DMS53 treated with DMSO at 0.1 percent for 48 hours (cell line): ENCODE data around the gene GARIN3.
"Not testable (repeated sequence)": the region's sequence is repeated elsewhere in the genome, so short reads cannot be mapped to it uniquely, and the experiment has no call there.

Source experiments
- DNase-seq: peaks from one replicate; lab custom pipeline; 2025; ENCODE audit not compliant: unreplicated experiment; lab: John Stamatoyannopoulos, UW

GARIN3 gene

DNA sequence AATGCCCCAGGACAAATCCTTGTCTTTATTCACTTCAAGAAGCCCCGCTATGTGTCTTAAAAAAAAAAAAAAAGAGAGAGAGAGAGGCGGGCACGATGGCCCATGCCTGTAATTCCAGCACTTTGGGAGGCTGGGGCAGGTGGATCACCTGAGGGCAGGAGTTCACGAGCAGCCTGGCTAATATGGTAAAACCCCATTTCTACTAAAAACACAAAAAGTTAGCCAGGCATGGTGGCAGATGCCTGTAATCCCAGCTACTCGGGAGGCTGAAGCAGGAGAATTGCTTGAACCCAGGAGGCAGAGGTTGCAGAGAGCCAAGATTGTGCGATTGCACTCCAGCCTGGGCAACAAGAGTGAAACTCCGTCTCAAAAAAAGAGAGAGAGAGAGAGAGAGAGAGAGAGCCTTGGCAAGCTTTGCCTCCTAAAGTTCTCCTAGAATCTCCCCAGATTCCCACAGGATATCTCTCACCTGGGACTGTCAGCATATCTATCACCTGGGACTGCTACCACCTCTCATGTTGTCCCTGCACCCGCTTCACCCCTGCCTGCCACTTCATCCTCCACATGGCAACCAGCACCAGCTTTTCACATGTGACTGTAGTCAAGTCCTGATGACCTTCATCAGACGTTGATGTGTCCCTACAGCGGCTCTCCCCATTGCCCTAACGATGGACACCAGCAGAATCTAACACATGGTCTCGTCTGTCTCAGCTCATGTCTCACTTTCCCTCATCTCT lies 20.4 kb upstream of the GARIN3 start:
- DNase-seq = no peak

DNA sequence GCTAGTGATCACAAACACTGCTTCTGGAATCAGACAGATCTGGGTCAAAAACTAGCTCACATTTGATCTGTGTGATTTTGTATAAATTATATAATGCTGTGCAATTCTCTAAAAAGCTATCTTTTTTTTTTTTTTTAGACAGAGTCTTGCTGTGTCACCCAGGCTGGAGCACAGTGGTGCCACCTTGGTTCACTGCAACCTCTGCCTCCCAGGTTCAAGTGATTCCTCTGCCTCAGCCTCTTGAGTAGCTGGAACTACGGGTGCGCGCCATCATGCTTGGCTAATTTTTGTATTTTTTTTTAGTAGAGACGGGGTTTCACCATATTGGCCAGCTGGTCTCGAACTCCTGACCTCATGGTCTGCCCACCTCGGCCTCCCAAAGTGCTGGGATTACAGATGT lies 19.1 kb upstream of the GARIN3 start:
- DNase-seq = not testable (repeated sequence)

DNA sequence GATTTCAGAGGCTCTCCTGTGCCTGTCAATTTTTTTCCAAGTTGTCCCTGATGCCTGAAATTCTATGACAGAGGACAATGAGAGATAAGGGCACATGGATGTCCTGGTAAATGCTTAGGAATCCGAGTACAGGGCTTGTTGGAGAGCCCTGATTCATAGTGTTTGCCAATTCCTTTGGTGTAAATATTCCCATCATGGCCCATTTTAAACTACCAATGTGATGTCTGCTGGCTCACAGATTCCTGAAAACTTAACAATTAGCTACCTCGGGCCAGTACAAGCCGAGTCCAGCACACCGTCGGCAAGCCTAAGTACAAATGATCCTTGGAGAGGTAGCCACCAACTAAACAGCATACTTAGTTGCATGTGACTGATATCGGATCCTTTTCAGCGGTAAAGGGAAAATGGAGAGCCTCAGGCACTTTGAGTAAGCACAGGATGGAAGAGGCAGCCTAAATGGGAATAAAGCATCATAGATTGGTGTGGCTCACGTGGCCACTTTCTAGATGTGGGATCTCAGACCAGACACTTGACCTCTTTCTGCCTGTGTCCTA lies 18.1 kb upstream of the GARIN3 start:
- DNase-seq = no peak

DNA sequence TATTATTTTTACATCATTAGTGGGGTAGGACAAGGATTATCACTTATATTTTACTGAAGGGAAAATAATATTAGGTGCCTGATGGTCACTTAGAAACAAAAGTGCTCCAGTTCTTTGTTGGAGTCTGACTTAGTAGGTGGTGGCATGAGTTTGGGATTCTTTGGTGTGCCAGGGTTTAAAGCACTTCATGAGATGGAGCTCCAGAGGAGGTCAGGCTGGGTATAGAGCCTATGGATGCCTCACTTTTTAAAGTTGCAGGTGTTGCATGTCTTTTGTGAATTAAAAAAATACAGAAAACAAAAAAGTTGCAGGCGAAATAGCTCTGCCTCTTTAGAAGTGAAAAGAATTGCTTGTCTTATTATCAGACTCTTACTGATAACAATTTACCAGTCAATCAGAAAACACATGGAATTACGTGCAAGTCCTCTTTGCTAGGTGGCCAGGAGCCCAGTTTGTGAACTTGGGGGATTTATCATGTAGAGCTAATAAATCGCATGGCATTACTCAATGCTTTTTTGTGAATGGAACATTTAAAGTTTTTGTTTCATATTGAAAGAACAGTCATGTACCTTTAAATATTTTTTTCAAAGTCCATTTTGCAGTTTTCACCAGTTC lies 16.2 kb upstream of the GARIN3 start:
- no peak for DNase-seq

DNA sequence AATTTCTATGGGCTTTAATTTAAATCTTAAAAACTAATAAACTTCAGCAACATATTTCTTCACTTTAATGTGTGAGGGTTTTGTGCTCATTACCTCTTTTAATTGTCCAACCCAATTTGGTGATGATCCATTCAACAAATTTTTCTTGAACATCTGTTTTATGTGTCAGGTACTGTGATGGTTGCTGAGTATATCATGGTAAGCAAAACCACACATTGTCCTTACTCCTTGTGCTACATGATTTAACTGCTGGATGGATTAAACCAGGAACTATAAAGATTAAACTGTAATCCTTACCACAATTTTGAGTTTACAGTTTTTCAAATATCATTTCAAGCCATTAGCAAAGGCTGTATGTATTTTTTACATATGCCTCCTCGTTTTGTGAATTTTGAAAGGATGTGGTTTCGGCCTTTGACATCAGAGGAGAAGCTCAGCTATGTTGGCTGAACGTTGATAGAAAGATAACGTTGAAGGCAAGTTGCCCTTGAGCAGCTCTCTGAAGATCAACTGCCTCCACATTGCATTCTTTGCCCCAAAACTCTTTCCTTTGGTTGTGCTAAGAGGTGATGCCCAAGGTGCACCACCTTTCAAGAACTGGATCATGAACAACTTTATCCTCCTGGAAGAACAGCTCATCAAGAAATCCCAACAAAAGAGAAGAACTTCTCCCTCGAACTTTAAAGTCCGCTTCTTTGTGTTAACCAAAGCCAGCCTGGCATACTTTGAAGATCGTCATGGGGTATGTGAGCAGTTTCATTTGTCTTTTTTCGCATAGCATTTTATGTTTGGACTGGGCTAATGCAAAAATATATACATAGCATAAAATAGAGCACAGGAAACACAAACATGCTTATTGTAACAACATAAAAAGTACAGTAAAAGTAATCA lies 14.6 kb upstream of the GARIN3 start, which contains the start of gene ITK:
Gene ITK (plus strand): TSS at position 467 of the 891 bp plus-strand sequence. CDS start 138 bp downstream, at position 605.
- no peak for DNase-seq

DNA sequence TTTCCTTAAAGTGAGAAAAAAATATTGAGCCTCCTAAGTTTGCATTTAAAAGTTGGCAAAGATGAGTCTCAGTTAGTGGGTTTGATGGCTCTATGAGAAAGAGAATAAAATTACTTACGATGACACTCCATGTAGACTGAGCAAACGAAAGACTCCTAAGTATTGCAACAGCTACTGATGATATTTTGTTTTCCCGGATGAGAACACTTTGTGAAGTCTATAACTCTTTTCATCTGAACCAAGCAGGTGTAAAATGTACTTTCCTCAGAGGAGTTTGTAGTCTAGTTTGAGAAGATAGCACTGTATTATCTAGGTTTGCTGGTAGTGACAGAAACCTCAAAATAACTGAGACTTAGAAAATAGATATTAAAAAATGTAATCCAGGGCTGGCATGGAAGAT lies 12.9 kb upstream of the GARIN3 start:
- DNase-seq = no peak

DNA sequence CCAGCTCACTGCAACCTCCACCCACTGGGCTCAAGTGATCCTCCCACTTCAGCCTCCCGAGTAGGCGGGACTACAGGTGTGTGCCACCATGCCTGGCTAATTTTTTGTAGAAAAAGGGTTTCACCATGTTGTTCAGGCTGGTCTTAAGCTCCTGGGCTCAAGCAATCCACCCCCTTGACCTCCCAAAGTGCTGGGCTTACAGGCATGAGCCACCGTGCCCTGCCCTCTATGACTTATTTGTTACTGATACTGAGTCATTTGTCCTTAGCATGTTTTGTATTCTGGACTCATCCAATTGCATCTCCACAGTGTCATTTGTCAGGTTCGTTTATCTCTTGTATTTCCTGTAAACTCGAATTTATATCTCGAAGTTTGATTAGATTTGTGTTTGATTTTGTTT lies 11.9 kb upstream of the GARIN3 start:
- DNase-seq = no peak

DNA sequence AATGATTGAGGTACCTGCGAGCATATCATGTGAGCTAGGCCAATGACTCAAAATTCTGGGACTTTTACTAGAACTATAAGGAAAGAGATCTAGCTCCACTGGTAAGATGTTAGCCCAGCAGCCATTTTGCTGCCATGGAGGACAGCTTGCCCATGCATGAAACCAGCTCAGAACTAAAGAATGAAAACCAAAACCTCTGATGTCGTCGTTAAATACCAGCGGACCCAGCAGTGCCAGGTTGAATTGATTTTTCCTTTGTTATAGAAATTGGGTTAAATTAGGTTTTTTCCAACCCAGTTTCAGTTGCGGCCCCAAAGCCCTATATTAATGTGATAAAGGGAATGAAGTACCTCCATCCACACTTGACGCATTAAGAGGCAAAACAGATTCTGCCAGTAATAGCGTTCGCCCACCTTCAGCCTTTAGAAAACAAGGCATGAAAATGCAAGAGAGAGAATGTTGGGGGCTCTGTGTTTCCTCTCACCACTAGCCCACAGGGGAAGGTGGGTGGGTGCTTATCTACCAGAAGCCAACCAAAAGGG lies 9.1 kb upstream of the GARIN3 start:
- DNase-seq = no peak

DNA sequence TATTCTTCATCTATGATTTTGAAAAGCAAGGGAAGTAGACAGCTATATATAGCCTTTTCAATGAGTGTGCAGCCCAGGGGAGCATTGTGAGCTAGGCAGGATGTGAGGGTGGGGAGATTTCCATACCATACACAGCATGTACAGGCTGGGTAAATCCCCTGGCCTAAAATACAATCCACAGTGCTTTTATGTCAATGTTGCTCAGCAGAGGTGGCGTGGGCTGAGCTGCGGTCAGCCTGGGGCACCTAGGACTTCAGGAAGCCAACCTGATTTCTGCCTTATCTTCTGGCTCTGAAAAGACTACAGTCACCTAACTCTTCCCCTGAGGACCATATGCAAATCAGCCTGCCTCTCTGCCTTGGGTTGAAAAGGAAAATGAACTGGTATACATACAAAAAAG lies 6.3 kb upstream of the GARIN3 start:
- no peak for DNase-seq

DNA sequence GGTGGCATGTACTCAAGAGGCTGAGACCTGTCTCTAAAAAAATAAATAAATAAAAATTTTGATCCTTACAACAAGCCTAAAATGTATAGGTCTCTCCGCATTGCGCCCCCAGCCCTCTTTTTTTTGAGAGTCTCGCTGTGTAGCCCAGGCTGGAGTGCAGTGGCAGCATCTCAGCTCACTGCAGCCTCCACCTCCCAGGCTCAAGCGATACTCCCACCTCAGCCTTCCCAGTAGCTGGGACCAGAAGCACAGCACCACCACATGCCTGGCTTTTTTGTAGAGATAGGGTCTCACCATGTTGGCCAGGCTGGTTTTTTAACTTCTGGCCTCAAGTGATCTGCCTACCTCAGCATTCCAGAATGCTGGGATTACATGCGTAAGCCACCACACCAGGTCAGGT lies 2.2 kb upstream of the GARIN3 start:
- no peak for DNase-seq

DNA sequence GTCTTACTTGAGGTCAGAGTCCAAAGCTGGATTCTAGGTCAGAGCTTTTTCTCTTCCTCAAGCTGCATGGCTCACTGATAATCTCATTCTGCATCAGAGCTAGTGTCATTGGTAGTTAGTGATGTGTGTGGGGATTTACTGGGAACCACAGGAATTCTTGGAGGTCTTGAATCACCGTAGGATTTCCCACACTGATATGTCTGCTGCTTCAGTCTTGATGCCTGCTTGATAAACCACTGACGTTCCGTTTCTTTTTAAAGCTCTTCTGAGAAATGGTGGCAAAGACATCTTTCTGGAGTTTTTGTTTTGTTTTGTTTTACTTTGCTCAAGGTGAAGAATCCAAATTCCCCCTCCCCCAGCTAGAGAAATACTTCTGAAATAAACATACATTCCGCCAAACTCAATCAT lies 1.2 kb upstream of the GARIN3 start:
- no peak for DNase-seq

DNA sequence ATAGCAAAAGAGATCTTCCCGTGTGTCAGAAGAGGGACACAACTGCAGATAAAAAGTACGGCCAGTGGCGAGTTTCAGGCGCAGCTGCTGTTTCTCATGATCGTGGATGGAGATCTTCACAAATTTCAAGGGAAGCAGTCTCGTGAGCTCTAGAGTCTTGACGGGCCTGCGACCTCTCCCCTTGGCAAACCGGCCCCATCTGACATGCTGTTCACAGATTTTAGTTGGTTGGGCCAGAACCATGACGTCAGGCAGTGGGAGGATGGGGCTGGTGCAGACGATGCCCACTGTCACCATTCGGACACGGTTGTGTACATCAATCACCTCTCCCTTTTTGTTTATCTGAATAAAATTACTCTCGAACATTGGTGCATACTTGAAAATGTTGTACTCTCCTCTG lies 396 bp downstream of the GARIN3 start:
- no peak for DNase-seq

DNA sequence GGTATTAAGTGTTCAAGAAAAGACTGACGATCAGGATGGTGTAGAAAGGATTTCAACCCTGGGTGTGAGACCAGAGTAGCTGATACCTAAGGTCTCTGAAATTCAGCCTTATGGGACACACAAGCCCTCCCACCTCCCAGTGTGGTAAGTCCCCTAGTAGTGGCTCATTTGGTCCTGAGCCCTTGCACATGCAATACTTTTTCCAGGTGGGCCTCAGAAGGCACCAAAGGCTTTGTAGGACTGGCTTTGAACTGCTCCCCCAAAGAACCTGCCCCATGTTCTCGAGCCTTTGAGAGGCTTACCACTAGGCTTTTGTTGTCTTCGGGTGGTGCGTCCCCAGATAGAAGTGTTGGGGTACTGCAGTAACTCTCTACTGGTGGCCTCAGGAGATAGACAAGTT lies 803 bp downstream of the GARIN3 start:
- DNase-seq = no peak

DNA sequence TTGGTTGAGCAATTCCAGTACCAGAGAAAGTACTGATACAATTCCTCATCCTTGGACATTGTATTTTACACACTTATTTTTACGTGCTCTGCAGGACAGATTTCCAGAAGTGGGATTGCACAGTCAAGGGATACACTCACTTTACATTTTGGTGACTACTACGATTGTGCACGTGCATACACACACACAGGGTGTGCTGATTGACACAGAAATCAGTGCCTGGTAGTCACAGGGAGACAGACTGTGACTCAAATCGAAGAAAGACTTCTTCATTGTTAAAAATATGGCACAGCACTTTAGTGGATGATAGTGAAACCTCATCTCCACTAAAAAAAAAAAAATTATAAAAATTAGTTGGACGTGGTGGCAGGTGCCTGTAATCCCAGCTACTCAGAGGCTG lies 1.5 kb downstream of the GARIN3 start:
- no peak for DNase-seq

DNA sequence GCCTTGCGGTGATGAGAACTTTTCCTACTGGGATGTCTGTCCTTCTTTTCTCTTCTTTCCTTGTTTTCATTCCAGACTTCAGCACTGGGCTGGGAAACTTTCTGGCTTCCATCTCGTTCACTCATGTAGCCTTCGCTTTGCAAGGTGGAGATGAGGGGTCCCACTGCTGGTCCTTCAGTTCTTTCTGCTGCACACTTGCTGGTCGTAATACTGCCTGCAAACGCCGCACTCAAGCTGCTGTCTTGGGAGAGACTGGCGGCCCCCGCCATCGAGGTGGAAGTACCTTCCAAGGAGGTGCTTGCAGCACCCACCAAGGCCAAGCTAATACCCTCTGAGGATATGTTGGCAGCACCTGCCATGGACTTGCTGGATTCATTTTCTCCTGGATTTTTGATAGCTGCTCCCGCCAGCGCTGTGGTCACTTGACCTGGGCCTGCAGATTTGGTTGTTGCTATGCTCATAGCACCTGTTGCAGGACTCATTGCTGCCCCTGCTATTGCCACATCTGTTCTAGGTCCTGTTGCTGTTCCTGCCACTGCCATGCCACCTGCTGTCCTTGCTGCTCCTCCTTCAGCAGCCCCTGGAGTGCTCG lies 3.0 kb downstream of the GARIN3 start:
- no peak for DNase-seq

DNA sequence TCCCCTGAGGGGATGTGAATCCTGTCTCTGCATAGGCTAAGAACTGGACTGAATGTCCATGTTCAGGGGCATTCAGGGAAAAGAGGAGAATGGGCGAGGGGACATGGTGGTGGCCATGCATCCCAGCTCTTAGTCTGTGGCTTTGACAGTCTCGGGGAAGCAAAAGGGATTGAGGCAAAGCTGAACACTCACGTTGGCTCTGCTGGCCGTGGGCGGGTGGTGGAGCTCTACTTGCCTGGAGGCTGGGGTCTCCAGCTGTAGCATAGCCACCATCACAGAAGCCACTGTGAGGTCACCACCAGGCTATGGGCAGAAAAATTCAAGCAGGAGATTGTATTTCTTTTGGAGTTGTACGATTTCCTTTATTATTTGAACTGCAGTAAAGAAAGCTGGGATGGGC lies 4.1 kb downstream of the GARIN3 start:
- no peak for DNase-seq

DNA sequence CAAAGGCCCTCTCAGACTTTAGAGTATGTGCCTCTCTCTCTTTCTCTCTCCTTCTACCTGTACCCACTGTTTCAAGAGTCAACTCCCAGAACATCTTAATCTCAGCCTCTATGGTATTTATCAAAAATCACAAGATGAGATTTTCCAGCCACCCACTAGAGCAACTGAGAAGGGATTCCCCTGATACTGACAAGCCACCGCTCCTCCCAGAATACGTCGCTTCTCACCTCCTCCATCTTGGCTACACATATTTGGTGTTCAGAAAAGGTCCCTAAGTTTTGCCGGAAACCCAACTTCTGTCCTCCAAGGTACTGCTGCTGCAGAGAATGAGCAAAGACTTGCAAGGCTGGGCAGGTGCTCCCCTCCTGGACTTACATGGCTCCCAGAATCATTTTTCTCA lies 6.1 kb downstream of the GARIN3 start:
- no peak for DNase-seq

DNA sequence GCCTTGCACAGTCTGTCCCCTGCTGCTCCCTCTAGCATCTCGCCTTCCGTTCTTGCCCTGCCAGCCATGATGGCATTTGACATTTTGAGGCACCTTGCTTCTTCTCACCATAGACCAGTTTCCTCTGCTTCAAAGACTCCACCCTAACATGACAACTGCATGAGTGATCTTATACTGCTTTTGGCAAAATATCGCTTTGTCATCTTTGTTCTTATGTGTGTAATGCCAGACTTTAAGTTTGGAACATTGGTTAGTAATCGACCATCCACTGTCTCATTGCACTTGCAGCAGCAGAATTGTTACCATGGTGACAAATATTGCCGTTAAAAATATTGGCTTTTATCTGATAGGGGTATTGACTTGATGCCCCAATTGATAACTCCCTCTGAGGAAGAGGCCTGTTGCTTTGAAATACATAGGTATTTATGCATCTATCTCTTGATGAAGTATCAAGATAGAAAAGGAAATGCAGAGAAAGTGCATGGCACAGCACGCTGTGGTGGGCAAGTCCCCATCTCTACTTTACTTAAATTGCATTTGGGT lies 6.8 kb downstream of the GARIN3 start:
- no peak for DNase-seq

DNA sequence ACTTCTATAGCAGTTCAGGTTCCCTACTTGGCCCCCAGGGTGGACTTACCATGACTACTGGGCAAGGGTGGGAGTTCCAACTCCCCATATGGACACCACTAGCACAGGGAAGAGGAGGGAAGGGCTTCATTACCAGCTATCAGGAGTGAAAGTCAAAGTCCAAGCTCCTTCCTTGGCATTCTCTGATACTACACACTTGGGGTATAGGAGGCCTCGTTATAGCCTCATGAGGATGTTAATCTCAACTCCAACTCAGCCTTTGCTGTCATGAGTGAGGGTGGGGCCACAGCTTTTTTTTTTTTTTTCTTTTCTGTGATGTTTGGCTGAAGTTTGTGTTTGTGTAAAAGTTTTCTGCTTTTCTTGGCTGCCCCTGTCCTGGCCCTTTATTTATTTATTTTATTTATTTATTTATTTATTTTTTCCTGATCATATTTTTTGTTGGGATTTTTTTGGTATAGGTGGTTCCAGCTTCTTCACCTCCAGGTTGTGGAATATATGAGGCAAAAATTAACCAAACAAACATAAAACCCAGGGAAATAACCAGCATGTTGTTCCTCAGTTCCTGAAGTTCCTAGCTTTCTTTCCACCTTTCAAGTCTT lies 8.7 kb downstream of the GARIN3 start:
- DNase-seq = no peak

DNA sequence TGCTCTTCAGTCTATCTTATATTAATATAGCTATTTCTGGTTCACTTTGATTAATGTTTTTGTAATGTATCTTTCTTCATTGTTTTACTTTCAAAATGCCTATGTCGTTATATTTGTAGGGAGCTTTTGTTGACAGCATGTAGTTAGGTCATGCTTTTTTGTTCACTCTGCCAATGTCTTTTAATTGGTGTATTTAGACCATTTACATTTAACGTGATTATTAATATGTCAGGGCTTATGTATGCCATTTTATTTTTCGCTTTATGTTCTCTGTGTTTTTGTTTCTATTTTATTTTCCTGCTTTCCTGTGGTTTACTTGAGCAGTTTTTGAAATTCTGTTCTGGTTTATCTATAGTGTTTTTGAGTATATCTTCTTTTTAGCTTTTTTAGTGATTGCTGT lies 10.8 kb downstream of the GARIN3 start:
- DNase-seq = no peak
